Ovary (tissue), 9 donors: ENCODE measurements around the gene SLC12A8. TPM values are rescaled to one million over a fixed set of nuclear protein-coding genes. Genes with fewer than 3 reads are reported as not detected.

Source experiments
- DNase-seq, 5 donors: peaks; one replicate each; pipeline ENCODE4 v3.0.0-alpha.2; 2019 to 2020
- H3K27ac ChIP-seq, 2 donors: fragments of 200-600 bp; one replicate each; pipeline versions ENCODE4 v1.5.1 to v1.8.0; 2019 to 2022
- H3K27me3 ChIP-seq: fragments of 200-600 bp; one replicate; pipeline ENCODE4 v1.8.0; 2022
- H3K36me3 ChIP-seq: fragments of 200-600 bp; sonication (generic); one replicate; pipeline ENCODE4 v1.5.1; 2019
- H3K4me1 ChIP-seq: one replicate; pipeline ENCODE4 v1.8.1; 2013; ENCODE audit warnings: mild to moderate bottlenecking, moderate library complexity; ENCODE audit not compliant: insufficient read depth
- H3K4me3 ChIP-seq: fragments of 200-600 bp; sonication (generic); one replicate; pipeline ENCODE4 v1.5.1; 2017
- H3K9me3 ChIP-seq, 2 donors: fragments of 200-600 bp in 1 of 2; sonication (generic) in 1 of 2; one replicate each; pipeline versions ENCODE4 v1.5.1 to v1.8.1; 2013 to 2019; ENCODE audit warnings: mild to moderate bottlenecking in 1 of 2, moderate library complexity in 1 of 2
- CTCF ChIP-seq, 3 donors: fragments of 450-650 bp in 2 of 3; fragments of 200-600 bp in 1 of 3; IDR thresholded peaks; one replicate each; pipeline versions ENCODE4 v1.5.1 to v1.8.0; 2016 to 2022; ENCODE audit warnings: antibody characterized with exemption in 3 of 3, mild to moderate bottlenecking in 1 of 3
- EP300 ChIP-seq: sonication (generic); formaldehyde crosslinking; IDR thresholded peaks from one replicate; pipeline ENCODE4 v1.6.1; 2017; ENCODE audit warnings: antibody characterized with exemption
- POLR2A ChIP-seq: fragments of 450-650 bp; IDR thresholded peaks from one replicate; pipeline ENCODE4 v1.6.1; 2017; ENCODE audit warnings: antibody characterized with exemption, mild to moderate bottlenecking, moderate library complexity
- WGBS, 3 donors: extraction: QIAGEN DNeasy Blood & Tissue Kit in 1 of 3; methylation state at CpG; one replicate each; pipeline versions ENCODE4 v1.1.5 to v1.1.7; 2013 to 2017; 5-methylcytosine and 5-hydroxymethylcytosine counted together
- intact Hi-C, 4 donors: fragments of 100-400 bp; cut with DNase I; formaldehyde crosslinking; loops; one replicate each; pipeline versions ENCODE4 v1.11.0 to v1.15.1; 2022 to 2023
- polyA plus RNA-seq, 2 donors: library from polyadenylated mRNA; stranded (reverse); fragments of 200-250 nt in 1 of 2; fragments of 350-450 nt in 1 of 2; fragmentation: Illumina TruSeq in 1 of 2; extraction: RNeasy Lipid Tissue Mini Kit (QIAGEN cat#74804) in 1 of 2; gene quantifications; one replicate each; pipeline ENCODE4 v1.2.3, GENCODE V29; 2013 to 2014
- total RNA-seq, 7 donors: library from RNA; depleted of rRNA in 2 of 7; stranded (reverse); fragments of >200 nt in 2 of 7; fragmentation: NEBNext Ultra II Directional in 3 of 7; extraction: Animal tissue kit (Norgen Biotek cat#: 25700) in 3 of 7; gene quantifications; one replicate each; pipeline versions ENCODE4 v1.1.0 to v1.2.4, GENCODE V29; 2016 to 2023
- donor health status: DM: no; HTN: no; CAD: no; lungs with moderate emphysema.
- donor health status: DM: no; HTN: no; CAD: no.
- donor health status: Bipolar disorder and iron deficiency.
- donor health status: DM: yes; HTN: yes; CAD: no.
- donor health status: DM: no; HTN: no; CAD: no.
- donor health status: DM: yes; HTN: yes; CAD: no.

SLC12A8 gene
- total and polyA plus RNA-seq, 9 donors = 0.28 to 11.5 (median 1.5) TPM

- intact Hi-C loops = no loop called here
- Histone ChIP-seq H3K27ac (no peak overlapping the region), H3K27me3 (no peaks in the 10 kb centered on the region), H3K36me3 (no peaks in the 10 kb centered on the region), H3K4me1 (no peaks in the 10 kb centered on the region), H3K4me3 (no peak overlapping the region), H3K9me3 (no peaks in the 10 kb centered on the region)
- no peak for DNase-seq
- TF ChIP-seq EP300 (no peak), POLR2A (no peak), CTCF (IDR thresholded peaks at IDR 0.05) (no peak)
- WGBS, 3 donors = 92 to 100% (median 95%) methylated on average over 1 of the region's 1 CpG
Measured at GRCh38 chr3:125103406-125103805, 109.1 kb downstream of the SLC12A8 start.

- WGBS, 3 donors = 51 to 71% (median 70%) methylated on average over 6 of the region's 6 CpGs
- Histone ChIP-seq H3K27ac (no peak overlapping the region), H3K4me1 (no peaks in the 10 kb centered on the region), H3K4me3 (no peak overlapping the region), H3K36me3 (no peaks in the 10 kb centered on the region), H3K27me3 (no peaks in the 10 kb centered on the region), H3K9me3 (no peaks in the 10 kb centered on the region)
- intact Hi-C loops = no loop called here
- DNase-seq = no peak
- TF ChIP-seq CTCF (IDR thresholded peaks at IDR 0.05) (no peak), POLR2A (no peak), EP300 (no peak)
Measured at GRCh38 chr3:125102470-125102869, 110.1 kb downstream of the SLC12A8 start.

DNA sequence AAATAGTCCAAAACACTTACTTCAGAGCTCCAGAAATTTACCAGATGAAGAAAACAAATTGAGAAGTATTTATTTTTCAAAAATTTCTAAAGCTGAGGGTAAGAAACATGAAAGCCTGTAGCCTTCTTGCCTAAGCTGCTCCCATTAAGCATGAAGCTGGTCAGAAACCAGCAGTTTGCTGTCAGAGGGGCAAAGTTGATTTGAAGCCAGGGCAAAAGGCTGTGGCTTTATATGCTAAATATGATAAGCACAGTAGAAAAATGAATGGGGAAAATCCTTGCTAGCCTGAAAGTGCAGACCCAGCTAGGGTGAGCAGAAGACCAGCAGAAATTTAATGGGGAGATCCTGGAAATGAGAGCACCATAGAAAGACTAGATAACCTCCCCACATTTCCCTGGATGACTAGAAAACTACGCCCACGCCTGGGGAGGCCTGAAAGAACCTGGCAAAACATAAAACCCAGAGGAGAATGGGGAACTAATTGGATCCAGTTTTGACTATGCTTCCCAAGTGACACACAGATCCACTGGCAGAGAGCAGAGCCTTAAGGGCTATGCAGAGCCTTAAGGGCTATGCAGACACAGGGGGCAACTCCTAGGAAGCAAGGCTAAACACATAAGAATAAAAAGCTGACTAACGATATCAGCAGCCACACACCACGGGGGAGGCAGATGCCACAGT, 113.8 kb downstream of the SLC12A8 start:
- DNase-seq = no peak
- WGBS, 3 donors = 64 to 76% (median 74%) methylated on average over 4 of the region's 4 CpGs
- intact Hi-C loops = no loop called here
- H3K27me3 ChIP-seq = no peaks in the 10 kb centered on the region
- H3K36me3 ChIP-seq = no peaks in the 10 kb centered on the region
- no peaks in the 10 kb centered on the region for H3K9me3 ChIP-seq
- TF ChIP-seq CTCF (IDR thresholded peaks at IDR 0.05) (no peak), POLR2A (no peak), EP300 (no peak)
- no peak overlapping the region for H3K4me3 ChIP-seq
- H3K27ac ChIP-seq = no peak overlapping the region
- H3K4me1 ChIP-seq = no peaks in the 10 kb centered on the region

DNA sequence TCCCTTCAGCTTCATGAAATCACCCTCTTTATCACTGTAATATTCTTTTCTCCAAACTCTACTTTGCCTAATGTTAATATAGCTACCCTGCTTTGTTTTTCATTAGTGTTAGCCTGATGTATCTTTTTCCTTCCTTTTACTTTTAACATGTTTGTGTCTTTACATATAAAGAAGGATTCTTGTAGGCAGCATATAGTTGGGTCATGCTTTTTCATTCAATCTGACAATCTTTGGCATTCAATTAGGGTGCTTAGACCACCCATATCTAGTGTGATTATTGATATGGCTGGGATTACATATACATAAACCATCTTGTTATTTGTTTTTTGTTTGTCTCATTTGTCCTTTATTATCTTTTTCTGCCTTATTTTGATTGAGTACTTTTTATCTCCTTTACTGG, 121.9 kb downstream of the SLC12A8 start:
- Histone ChIP-seq H3K27me3 (no peaks in the 10 kb centered on the region), H3K9me3 (peaks cover 0 to 3% of the 10 kb centered on the region in 2 donors), H3K27ac (no peak overlapping the region), H3K36me3 (no peaks in the 10 kb centered on the region), H3K4me3 (no peak overlapping the region), H3K4me1 (no peaks in the 10 kb centered on the region)
- TF ChIP-seq POLR2A (no peak), CTCF (IDR thresholded peaks at IDR 0.05) (no peak), EP300 (no peak)
- DNase-seq = no peak
- intact Hi-C loops = no loop called here
